ENCODE data around the gene ACP1.

The ACP1 gene

DNA sequence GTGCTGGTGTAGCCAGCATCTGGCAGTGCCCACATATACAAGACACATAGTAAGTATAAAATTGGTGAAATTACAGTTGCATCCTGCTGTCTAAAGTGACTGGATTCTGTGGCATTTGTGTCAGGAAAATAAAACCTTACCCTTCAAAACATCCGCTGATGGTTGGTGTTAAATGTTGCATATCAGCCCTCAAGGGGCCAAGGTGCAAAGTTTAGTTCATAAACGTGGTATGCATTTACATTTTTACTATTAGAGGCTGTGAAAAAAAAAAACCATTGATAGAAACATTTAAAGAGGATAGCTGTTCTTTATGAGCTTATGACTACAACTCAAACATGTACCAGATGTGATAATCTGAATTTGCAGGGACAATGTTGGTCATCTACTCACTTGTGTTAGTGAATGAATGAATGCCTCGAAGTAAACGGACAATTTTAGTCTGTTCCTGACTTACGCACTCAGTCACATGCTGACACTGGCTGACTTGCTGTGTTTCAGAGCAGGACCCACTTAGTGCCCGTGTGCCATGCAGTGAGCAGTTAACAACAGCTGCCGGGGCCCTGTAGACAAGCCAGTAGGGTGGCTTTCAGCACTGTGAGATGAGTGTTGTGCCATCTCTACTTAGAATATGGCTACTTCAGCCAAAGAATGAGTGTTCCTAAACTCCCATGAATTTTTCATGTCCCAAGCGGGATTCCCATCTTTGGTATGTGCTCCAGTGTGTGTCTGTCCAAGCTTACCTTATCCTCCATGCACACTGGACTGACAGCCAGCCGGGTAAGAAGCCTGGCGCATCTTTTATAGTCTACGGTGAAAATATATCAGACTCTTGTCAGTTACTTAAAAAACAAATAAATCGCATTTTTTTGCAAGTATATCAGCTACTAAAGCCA lies 17.9 kb downstream of the ACP1 start:
- FAIRE-seq, result no peak

DNA sequence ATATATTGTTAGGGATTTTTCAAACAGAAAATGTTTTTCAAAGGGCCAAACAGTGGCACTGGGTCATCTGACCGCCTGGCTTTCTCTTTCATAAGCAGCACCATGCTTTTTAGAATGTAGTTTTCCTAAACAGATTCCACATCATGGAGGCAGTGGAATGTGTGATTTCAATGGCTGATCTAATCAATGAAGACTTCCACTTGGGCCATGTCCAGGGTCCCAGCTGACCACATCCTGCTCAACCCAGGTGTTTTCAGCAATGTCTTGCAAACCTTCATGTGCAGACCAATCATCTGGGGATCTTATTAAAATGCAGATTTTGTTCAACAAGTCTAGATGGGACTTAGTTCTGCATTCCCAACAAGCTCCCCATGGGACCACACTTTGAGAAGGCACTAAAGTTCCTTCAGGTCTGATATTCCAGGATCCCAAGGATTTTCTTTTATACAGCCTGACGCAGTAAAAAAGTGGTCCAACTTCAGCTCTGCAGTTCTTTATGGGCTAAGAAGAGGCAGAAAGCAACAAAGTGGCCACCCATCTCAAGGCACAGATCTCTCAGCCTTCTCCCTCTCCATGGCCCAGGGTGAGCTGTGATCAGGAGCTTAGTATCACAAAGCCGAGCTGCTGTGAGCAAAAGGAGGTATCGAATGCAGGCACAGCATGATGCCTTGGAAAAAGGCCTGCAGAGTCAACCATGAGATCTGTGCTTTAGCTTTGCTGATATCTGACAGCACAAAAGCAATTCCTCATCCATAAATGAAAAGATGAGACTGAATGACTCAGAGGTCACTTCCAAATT lies 19.4 kb downstream of the ACP1 start:
- FAIRE-seq, result no peak

DNA sequence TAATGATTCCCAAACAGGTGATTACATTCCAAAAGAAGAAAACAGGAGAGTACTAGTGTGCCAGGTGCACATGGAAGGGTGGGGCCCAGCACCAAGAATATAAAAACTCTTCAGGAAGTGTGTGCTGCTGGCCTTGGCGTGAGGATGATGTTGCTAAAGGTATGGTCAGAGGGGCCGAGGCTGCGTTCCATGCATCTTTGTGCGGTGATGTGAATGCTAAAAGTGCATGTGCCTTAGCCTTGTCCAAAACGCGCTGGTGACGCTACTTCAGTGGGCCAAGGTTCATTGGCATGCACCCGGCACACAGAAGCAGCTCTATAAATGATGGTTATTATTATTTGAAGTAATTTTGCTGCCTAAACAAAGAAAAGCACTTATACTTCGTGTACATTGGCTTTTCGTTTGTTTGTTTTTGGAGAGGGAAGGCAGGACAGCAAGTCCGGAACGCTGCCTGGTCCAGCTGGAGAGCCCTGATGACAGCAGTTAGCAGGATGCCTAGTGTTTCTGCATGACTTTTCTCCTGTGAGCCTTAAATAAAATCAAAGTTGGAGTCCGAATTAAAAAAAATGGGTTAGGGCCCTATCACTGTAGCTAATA lies 20.2 kb downstream of the ACP1 start:
- FAIRE-seq, result no peak

DNA sequence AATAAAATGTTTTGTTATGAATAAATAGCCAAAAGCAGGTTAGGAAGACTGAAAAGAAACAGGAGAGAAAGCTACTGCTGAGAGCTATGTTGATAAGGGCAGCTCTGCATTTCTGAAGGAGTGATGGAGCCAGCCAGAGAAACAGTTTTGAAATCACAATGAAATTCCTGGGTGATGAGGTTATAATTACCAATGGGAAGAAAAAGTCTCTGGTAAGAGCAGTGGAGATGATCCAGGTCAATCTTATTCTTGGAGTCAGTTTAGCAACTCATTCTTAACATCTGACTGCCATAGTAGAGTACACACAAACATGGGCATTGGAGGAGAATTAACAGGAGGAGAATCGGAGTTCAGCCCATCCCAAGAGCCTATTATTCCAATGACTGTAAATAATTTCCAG lies 20.8 kb downstream of the ACP1 start:
- FAIRE-seq, result no peak

DNA sequence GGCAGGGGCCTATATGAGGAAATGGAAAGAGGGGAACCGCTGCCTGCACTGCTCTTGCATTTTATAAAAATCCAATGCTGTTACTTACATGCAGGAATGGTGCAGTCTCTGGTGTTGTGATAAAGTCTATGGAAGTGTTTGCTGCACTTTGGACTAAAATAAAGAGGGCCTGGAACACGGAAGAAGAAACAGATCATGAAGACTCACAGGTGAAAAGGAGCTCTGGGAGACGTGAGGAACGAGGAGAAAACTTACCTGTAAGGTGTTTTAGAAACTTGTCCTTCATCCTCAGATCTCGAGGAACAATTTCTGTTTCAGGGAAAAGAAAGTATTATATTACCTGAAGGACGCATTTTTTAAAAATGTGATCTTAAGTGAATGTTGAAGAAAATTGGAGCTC lies 21.3 kb downstream of the ACP1 start:
- no peak for FAIRE-seq

DNA sequence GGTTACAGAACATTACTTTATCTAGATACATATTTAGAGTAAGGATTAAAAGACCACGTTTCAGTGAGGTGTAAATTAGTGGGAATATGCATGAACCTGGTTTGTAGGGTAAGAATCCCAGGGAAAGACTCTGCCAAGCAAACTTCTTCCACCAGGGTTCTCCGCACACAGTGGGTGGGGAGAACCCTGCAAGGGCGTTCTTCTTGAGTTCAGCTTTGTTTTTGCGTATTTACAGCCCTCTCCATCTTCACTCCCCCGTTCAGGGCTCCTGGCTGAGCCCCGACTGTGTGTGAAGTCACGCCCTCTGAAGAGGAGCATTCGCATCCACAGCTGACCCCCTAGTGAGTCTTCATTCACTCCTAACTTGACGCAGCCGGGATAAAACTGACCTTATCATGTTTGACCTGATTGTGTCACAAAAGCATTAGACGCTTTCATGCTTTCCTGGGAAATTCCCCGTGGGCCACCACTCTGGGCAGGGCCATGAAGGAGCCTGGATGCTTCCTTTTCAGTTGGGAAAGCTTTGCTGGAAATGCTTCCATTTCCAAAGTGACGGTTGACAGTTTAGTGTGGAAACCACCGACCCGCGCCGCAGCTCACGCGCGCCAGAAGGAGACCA lies 22.1 kb downstream of the ACP1 start:
- no peak for FAIRE-seq

DNA sequence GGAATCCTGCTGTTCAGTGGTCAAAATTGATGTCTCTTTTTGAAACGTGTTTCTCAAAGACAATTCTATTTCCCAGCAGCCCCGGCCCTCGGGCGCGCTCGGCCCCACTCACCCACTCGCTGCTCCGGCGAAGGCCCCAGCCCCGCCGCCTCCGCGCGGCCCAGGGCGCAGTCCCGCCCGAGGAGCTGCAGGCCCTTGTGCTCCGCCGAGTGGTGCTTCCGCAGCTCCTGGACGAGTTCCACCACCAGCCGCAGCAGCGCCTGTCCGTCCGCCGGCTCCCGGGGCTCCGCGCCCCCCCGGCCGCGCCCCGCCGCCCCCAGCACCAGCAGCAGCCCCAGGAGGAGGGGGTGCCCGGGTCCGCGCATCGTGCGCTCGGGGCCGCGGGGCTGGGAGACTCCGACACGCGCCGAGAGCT lies 22.7 kb downstream of the ACP1 start:
- no peak for FAIRE-seq

DNA sequence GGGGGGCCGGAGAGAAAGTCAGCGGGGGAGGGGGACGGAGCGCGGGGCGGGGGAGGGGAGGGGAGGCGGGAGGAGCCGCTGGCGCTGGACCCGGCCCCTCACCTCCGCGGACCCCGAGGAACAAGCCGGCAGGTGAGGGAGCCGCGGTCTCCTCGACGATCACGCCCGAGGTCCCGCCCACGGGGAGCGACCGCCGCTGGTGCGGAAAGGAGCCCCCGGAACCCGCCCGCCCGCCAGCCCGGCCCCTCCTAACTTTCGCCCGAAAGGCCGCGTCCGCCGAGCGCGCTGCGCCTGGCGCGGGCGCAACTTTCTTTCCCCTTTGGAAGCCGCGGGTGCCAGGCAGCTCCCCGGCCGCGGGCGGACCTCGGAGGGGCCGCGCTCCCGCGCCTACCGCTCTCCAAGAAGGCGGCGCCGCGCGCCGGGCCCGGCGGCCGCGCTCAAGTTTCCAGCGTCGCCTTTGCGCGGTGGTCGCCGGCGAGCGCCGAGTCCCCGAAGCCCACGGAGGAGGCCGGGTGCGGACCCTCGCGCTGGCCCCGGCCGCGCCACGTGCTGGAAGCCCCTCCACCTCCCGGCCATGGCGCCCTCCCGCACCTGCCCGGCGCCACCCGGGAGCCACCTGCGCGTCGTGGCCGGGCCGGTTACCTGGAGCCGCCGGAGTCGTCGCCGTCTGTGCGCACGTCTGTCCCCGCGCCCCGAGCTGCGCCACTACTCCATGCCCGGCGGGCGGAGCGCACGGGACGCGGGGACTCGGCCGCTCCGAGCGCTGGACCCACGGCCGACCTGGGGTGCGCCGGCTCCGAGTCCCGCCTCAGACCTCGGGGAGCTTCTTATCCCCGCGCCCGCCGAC lies 23.4 kb downstream of the ACP1 start, which contains the start of gene ALKAL2:
TSS of gene ALKAL2 (minus strand) at position 181 of the 847 bp plus-strand sequence. CDS start 256 bp downstream, outside the sequence.
- no peak for FAIRE-seq

DNA sequence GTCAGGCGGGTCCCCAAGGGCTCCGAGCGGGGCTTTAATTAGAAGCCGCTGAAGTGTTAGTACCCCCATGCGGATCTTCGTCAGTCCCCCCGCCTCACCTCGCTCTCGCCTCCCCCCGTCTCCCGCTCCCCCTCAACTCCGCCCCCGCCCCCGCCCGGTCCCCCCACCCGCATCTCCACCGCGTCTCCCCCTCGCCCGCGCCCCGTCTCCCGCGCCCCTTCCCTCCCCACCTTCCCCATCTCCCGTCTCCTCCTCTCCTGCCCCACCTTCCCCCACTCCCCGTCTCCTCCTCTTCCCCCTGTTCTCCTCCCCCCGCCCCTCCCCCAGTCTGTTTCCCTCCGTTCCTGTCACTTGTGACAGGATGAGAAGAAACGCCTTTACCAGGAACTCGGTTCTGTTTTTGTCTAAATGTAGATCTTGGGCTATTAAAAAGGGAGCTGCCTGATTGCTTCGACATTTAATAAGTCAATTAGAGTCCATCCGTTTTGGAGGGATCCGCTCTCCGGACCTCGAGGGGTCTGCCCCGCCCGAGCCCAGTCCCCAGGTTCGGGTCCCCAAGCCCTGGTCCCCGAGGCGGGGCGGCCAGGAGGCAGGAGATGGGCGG lies 24.1 kb downstream of the ACP1 start:
- no peak for FAIRE-seq

DNA sequence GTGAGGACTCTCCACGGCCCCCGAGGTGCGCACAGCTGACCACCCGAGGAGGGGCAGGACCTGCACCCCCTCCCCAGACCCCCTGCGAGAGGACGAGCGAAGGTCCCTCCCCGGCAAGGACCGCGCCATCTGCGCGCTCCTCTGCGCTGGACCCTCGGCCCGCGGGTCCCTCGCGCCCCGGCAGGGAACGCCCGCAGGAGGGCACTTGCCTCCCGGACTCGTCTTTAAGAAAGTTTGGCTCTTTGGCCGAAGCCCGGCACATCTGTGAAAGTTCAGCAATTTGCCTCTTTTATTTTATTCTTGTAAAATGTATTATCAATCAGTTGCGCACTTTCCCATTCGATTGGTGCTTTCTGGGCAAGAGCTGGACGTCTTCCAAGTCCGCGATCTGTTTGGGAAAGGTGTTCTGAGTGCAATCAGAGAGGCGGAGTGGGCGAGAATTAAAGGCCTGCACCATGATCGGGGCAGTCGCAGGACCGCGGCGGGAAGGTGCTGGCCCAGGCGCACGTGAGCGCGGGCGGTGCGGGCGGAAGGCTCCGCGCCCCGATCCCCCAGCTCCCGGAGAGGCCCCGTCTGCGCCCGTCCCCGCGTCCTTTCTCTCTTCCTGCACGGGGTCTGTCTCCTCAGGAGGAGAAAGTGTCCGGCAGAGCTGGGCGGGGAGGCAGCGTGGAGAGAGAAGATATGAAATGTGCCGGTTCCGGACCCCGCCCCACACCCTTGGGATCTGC lies 24.8 kb downstream of the ACP1 start:
- no peak for FAIRE-seq

DNA sequence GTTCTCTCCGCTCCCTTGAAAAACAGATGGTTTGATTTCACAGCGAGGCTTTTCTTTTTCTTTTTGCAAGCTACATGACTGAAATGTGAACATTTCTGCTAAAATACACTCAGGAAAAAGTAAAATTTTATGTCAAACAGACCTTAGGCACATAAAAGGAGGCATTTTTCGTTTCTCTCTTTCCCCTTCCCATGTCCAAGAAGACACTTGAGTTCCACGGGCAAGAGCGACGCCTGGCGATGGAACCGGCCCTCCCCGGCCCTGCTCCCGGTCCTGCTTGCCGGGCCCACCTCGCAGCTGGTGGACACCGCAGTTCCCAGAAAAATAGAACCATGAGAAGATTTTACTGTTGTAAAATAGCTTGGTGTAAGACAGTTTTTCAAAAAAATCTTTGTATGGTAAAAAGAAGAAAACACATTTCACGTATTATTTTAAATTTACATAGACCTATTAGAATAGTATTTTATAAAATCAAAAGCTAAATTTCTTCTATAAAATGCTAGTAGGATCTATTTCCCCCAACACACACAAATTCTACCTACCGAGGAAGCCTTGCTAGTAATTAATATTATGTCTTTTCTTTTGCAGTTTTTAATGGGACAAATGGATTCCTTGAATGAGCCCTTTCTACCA lies 25.5 kb downstream of the ACP1 start:
- FAIRE-seq, result no peak

DNA sequence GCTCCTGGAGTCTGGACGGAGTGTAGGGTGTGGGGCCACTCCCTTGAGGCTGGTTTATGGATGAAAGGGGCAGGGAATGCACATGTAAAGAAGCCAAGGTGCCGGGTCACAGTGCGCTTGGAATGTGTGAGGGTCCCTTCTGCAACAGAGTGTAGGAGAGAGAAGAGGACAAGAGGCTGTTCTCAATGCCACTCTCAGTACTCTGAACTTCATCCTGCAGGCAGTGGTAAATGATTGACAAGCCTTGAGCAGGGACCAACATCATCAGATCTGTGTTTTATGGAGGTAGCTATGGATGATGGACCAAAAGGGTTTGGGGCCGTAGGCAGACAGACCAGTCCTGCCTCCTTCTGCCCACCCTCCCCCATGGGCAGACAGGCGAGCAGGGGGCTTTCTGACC lies 30.3 kb downstream of the ACP1 start:
- no peak for FAIRE-seq

DNA sequence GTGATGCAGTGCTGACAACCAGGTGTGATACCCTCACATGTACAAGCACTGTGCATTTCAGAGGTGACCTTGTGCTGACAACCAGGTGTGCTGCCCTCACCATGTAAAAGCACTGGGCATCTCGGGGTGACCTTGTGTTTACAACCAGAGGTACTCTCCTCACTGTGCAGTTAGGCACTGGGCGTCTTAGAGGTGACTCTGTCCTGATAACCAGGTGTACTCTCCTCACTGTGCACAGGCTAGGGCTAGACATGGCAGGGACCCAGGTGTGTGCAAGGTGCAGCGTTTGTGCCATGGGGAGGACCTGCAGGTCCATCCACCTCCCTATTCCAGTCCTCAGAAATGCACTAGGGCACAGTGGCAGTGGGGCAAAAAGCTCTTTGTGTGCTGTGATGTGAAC lies 31.6 kb downstream of the ACP1 start:
- no peak for FAIRE-seq

DNA sequence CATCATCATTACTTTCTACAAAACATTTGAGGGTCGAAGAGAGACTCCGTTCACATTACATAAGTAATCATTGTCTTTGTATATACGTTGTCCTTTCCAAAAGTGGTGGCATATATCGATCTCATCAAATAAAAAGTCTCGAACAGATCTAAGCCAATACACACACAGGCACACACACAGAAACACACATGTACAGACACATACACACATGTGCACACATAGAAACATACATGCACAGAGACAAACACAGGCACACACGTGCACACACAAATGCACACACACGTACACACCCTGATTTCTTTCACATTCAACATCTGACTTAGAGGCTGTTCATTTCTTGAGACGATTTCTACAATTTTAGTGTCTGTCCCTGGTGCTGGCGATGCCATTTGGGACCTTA lies 40.6 kb downstream of the ACP1 start:
- FAIRE-seq, result no peak

DNA sequence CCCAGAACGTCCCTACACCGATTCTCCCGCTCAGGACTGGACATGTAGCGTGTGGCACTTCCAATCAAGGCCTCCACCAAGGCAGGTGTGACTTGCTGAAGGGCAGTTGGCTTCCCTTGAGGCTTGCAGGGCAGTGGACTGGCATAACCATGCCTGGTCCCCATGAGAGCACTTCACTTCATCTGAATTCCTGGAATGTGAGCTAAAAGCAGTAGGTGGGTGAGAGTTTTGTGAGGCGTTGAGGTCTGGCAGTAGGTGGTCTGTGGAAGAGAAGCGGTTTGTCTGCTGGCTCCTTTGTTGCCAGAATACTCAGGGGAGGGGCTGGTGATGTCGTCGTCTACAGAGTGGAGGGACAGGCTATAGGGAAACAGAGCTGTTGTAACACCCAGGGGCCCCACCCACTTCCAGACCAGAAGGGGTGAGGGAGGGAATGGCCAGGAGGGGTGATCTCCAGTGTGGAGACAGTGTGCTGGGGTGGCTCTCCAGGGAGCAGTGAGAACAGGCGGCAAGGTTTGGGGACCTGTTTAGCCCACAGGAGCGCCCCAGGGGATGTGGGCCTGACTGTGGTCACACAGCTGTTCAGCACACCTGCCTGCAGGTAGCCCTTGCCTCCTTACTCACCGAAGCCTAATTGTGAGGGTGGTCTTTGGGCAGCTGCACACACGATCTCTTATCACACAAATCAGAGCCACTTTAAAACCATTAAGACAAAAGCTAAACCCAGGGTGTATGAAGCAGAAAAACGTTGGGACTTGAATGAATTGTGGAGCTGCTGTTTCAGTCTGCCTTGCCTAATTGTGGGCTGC lies 44.6 kb downstream of the ACP1 start:
- no peak for FAIRE-seq

DNA sequence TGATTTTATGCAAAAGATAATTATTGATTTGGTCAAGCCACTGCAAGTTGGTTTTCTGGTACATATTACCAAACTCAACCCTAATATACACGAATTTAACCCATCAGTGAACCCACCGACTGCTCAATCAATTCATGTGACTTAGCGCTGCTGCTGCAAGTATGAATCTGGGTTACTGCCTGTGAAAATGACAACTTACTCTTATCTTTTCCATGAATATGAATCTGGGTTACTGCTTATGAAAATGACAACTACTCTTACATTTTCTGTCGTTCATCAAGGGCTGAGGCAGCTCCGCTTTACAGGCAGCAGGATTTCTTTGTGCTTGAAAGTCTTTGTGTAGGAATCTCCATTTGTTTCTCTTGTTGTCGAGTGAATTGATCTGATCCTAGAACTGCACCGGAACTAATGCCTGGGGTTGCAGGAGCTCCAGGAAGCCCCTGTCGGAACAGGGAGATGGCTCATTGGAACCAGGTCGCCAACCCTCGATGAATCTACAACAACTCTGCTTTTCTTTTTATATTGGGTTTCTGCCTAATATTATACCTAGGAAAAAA lies 45.3 kb downstream of the ACP1 start:
- no peak for FAIRE-seq

DNA sequence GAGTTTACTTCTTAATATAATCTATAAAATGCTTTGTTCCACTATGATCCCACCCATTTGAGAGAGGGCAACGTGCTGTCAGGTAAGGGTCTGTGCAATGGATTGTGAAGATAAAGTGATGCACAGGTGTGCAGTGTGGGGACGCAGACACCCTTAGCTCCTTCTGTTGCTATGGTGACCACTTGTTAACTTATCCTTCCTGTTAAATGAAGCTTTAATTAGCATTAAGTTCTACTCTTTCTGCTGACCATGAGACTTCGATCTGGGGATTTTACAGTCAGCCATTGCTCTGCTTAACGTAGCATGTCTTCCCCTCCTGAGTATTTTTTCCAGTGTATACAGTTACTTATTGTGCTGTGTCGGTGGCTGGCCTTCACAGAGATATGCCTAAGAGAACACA lies 46.2 kb downstream of the ACP1 start:
- no peak for FAIRE-seq

DNA sequence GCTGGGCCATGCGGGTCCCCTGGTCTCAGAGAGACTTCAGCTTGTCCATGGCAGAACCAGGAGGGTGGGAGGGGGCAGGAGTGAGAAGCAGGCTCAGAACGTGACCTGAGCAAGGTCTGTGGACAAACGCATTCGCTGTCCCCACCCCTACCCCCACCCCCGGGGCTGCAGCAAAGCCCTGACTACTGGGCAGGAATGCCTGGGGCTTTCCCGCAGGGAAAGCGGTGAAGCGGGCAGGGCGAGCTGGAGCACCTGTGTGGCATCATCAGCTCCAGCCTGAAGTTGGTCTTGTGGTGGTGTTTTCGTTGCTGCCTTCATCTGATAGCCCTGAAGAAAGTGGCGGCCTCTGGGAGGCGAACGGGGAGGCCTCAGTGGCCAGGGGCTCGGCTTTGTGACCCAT lies 49.2 kb downstream of the ACP1 start:
- FAIRE-seq, result no peak

Measured in TTC549 (cell line).